ENCODE measurements around the gene UFC1. TPM values are rescaled to one million over a fixed set of nuclear protein-coding genes. Genes with fewer than 3 reads are reported as not detected.

The UFC1 gene
- total and polyA plus RNA-seq, 8 donors: 93.8 to 163 (median 144) TPM

DNA sequence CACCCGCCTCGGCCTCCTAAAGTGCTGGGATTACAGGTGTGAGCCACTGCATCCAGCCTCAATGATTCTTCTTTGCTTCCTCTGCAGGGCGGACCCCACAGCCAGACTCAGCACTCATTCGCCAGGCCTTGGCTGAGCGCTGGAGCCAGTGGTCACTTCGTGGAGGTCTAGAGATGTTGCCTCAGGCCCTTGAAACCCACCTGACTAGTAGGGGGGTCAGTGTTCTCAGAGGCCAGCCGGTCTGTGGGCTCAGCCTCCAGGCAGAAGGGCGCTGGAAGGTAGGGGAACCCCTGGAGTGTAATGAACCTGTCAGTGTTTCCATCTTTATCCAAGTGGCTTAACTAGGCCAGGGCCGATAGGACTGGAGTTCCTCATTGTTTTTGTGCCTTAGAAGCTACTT is 15.1 kb downstream of the UFC1 start:
- Histone ChIP-seq H3K4me3 (no peak overlapping the region), H3K9me3 (no peaks in the 10 kb centered on the region), H3K36me3 (peaks cover 0 to 64% of the 10 kb centered on the region in 2 donors), H3K27me3 (no peaks in the 10 kb centered on the region), H3K27ac (no peak overlapping the region), H3K4me1 (peaks cover 8 to 28% of the 10 kb centered on the region in 2 donors)
- intact Hi-C loops (cut with DNase I): no loop called here
- TF ChIP-seq, protein P1, sequence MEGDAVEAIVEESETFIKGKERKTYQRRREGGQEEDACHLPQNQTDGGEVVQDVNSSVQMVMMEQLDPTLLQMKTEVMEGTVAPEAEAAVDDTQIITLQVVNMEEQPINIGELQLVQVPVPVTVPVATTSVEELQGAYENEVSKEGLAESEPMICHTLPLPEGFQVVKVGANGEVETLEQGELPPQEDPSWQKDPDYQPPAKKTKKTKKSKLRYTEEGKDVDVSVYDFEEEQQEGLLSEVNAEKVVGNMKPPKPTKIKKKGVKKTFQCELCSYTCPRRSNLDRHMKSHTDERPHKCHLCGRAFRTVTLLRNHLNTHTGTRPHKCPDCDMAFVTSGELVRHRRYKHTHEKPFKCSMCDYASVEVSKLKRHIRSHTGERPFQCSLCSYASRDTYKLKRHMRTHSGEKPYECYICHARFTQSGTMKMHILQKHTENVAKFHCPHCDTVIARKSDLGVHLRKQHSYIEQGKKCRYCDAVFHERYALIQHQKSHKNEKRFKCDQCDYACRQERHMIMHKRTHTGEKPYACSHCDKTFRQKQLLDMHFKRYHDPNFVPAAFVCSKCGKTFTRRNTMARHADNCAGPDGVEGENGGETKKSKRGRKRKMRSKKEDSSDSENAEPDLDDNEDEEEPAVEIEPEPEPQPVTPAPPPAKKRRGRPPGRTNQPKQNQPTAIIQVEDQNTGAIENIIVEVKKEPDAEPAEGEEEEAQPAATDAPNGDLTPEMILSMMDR (IDR thresholded peaks at IDR 0.05): no peak
- DNase-seq: peak in 1 of 4 donors; percentile 26
- no peak for ATAC-seq

DNA sequence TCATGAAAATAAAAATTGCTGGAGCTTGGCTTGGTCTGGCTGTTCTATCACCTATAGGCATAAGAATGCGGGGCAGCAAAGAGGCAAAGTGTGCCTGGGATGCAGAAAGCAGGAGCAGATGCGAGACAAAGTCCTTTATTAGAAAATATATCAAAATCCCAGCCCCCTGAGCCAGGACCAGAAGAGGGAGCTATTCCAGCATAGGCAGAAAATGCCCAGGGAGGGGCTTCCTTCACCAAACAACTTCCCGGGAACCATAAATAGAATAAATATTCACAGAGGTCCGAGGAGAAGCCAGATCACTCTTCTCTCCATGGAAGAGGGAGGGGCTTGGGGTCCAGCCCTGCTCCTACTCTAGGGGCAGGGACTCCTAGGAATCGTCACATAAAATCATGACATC is 17.4 kb downstream of the UFC1 start:
- H3K4me3 ChIP-seq: no peak overlapping the region
- DNase-seq (no peak), ATAC-seq (no peak)
- H3K36me3 ChIP-seq: peaks cover 0 to 72% of the 10 kb centered on the region in 2 donors
- H3K4me1 ChIP-seq: peaks cover 12 to 33% of the 10 kb centered on the region in 2 donors
- H3K27ac ChIP-seq: no peak overlapping the region
- H3K9me3 ChIP-seq: no peaks in the 10 kb centered on the region
- TF ChIP-seq, protein P1 (IDR thresholded peaks at IDR 0.05): no peak
- no peaks in the 10 kb centered on the region for H3K27me3 ChIP-seq
- intact Hi-C loops (cut with DNase I): no loop called here

DNA sequence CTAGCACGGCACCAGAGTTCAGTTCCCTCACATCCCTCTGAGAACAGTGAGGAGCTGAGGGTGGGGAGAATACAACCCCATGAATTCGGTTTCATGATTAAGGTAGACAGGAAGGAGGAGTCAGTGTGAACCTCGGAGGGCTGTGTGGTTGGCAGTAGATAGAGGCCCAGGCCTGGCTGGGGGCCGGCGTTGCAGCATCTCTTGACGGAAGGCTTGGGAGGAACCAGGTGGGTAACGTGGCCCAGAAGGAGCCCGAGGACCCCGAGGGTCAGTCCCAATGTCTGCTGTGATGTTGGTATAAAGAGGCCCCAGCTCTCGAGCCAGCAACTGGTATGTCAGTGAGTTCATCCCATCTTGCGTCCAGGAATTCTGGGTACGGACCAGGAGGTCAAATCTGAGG is 17.9 kb downstream of the UFC1 start:
- H3K36me3 ChIP-seq: peaks cover 0 to 72% of the 10 kb centered on the region in 2 donors
- TF ChIP-seq, protein P1 (IDR thresholded peaks at IDR 0.05): no peak
- intact Hi-C loops (cut with DNase I): no loop called here

DNA sequence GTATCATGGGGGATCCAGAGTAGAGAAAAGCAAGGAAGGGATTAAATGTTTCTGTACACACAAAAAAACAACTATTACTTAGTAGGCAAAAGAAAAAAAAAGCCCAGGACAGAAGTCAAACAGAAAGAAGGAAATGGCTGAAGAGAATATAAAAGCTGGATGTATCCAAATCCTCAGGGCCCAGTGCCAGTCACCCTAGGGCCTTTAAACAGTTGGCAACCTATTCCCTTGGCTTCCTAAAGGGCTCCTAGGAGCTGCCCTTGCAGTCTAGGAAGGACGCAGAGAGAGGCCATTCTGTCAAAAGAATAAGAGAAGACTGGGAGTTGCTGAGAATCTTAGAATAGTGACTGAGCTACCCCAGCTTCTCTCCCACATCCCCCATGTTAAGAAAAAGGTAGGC is 18.6 kb downstream of the UFC1 start:
- no peak for ATAC-seq
- DNase-seq: no peak
- Histone ChIP-seq H3K4me1 (peaks cover 13 to 29% of the 10 kb centered on the region in 2 donors), H3K4me3 (no peak overlapping the region), H3K27me3 (no peaks in the 10 kb centered on the region), H3K27ac (no peak overlapping the region), H3K36me3 (peaks cover 0 to 72% of the 10 kb centered on the region in 2 donors), H3K9me3 (no peaks in the 10 kb centered on the region)
- TF ChIP-seq, protein P1 (IDR thresholded peaks at IDR 0.05): no peak
- intact Hi-C loops (cut with DNase I): no loop called here

More for the DNA sequence above, 17.9 kb downstream of the UFC1 start:
- peak in 1 of 4 donors; percentile 22 for DNase-seq
- Histone ChIP-seq H3K27me3 (no peaks in the 10 kb centered on the region), H3K27ac (no peak overlapping the region), H3K9me3 (no peaks in the 10 kb centered on the region), H3K4me1 (peaks cover 17 to 34% of the 10 kb centered on the region in 2 donors), H3K4me3 (no peak overlapping the region)
- ATAC-seq: no peak

DNA sequence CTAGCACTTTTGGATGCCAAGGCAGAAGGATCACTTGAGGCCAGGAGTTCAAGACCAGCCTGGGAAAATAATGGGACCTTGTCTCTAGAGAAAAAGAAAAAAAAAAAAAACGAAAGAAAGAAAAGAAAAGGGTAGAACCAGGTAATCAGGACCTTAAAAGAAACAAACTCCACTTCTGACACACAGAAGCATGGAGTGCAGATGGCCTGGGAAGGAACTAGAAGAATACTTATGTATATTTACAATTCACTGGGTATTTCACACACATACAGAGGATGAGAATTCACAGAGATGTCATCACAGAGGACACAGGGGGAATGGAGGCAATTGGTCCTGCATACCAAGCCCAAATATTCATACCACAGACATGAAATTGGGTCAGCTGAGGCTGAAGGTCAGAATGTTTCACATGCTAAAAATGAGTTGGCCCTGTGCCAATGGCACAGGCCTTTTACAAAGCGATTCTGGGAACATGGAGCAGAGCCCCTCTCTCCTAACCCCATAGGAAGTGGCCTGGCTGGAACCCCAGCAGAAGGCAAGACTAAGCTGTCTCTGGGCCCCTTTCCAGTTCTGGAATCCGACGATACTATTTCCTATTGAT is 19.1 kb downstream of the UFC1 start:
- Histone ChIP-seq H3K36me3 (peaks cover 0 to 72% of the 10 kb centered on the region in 2 donors), H3K4me3 (no peak overlapping the region), H3K4me1 (peaks cover 13 to 27% of the 10 kb centered on the region in 2 donors), H3K27ac (no peak overlapping the region), H3K27me3 (no peaks in the 10 kb centered on the region), H3K9me3 (no peaks in the 10 kb centered on the region)
- ATAC-seq (no peak), DNase-seq (no peak)
- TF ChIP-seq, protein P1 (IDR thresholded peaks at IDR 0.05): no peak
- intact Hi-C loops (cut with DNase I): no loop called here
